Activated effector memory CD4-positive, alpha-beta T cell treated with anti-CD3 and anti-CD28 coated beads, Interleukin-2, amount 50 U/mL, for 16 hours (primary cell): ENCODE measurements around the gene MARCHF10.

Experiments used
- DNase-seq: peaks from one replicate; pipeline ENCODE4 v3.0.0-alpha.2; 2020

The MARCHF10 gene

DNA sequence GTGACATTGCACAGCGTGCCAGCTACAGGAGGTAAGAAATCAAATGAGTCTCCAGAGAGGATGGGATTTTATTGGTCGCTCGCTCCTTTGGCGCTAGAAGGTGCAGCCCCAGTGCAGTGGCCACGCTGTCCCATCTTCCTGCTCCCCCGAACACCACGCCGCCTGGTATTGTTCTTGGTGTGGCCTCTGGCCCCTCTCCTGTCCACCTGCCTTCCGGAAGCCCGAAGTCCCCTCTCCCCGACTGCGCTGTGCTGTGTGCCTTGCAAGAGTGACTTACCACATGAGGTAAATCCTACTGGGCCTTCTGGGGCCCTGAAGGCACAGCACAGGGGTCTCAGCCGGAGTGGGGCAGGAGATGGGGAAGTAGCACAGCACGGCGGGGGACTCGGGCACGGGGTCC is 58.2 kb downstream of the MARCHF10 start:
- DNase-seq, result no peak

DNA sequence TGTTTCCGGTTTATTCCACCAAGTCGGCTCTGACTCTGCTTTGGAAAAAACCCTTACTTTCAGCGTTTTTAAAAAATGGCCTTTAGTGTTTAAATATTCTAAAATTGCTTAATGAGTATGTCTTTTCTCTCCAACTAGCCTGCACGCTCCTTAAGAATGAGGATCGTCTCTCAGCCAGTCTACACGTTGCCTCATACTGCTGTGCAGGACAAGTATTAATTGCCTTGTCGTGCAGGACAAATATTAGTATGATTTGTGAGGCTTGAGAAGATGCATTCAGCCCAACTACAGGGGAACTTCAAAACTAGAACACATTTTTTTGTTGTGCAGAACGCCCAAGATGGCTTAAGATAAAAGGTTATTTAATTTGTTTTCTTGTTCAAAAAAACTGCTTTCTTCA is 61.2 kb downstream of the MARCHF10 start:
- no peak for DNase-seq

DNA sequence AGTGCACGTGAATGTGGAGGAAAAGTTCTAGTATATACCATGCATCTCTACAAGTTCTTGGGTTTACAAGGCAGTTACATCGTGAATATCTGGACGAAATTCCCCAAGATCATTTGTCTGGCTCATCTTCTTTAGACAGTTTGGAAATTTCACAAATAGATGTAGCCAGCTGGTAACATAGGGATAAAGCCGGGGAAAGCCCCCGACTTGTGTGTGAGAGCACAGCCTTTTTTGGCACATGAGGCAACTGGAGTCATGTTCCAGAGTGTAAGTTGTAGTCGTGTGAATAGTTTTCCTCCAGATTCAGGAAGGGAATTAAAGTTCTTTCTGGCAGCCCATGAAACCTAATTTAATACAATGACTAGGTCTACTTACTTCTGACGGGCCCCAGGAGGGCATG is 62.3 kb downstream of the MARCHF10 start:
- DNase-seq, result no peak

DNA sequence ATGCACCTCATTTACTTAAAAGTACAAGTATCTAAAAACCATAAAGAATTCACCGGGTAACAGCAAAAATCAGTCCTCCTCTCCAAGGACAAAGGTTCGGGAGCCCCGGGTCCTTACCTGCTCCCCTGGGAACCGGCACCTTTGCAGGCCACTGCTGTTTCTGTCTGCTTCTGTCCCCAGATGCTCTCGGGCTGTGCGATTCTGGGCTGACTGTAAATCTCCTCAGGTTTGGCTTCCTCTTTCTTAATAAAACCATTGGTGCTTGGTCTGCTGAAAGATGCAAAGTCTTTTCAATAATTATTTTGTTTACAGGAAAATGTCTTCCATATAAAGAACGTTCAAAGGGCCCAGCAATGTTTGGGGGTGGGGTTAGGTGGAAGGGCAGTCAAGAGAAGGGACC is 63.9 kb downstream of the MARCHF10 start:
- no peak for DNase-seq

DNA sequence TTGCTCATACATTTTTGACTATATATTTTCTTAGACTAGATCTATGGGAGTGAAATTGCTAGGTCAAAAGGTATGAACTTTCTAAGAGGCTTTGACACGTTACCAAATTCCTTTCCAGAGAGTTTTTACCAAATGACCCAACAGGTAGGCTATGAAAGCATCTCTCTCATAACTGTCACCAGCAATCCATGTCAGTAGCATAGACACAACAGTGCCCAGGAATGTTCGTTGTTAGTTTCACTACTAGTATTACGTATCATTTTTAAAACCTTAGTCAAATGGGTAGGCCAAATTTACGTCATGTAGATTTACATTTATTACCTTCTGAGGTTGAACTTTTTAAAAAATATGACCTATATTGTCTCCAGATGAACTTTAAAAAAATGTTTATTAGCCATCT is 66.8 kb downstream of the MARCHF10 start:
- no peak for DNase-seq

DNA sequence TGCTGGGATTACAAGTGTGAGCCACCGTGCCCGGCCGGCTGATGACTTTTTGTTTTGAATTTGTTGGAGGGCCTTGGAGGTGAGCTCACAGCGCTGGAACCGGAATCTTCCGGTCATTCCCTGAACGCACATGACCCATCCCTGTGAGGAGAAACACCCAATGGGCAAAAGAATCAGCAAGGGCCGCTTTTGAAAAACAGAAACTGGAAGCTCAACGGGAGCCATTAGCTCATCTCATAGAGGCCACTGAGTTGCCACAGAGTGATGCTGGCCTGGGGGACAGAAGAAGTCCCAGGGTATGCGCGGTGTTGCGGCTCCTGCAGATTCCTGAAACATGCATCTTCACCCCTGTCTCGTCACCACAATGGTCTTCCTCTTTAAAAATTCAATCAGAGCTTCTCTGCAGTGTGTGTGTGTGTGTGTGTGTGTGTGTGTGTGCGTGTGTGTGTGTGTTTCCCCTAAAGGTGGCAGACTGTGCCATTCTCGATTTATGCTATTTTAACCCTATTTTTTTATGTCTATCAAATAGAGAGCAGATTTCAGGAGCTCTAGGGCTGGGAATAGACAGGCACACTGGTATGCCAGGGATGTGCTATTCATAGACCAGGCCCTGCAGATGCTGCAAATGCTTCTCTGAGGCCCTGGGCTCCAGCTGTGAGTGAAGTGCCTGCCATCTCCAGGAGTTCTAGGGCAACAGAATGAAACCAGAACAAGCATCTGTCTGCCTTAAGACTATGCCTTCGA is 68.3 kb downstream of the MARCHF10 start:
- DNase-seq, result no peak

DNA sequence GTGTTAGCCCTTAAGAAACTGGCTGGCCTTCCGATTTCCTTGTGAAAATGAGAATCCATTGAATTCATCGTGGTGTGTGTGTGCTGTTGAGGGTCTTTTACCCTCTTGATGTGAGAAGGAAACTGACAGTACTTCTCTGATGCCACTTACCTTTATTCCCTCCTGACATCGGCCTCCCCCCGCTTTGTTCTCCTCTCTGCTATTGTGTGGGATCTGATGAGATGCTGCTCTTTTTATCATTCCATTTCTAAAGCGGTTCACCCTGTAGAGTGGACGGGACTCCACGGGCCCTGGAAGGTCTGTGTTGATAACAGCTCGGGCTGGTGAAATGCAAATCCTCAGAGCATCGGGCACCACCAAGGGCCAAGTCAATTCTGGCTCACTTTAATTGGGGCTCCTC is 69.8 kb downstream of the MARCHF10 start:
- no peak for DNase-seq

DNA sequence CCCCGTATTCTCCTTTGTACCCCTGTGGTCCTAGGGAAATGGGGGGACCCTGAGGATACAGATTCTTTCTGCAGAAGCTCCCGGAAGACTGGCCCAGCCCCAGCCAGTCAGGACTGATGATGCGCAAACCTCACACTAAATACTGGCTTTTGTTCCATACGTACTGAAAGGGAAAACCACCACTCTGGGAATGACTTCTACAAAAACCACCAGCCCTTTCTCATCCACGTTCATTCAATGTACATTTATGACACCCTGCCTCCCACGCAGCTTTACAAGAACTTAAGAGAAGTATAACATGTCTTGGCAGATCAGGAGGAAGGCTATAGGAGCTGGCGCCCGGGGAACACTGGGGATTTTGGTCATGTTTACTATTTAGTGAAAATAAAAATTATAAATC is 70.6 kb downstream of the MARCHF10 start:
- no peak for DNase-seq

DNA sequence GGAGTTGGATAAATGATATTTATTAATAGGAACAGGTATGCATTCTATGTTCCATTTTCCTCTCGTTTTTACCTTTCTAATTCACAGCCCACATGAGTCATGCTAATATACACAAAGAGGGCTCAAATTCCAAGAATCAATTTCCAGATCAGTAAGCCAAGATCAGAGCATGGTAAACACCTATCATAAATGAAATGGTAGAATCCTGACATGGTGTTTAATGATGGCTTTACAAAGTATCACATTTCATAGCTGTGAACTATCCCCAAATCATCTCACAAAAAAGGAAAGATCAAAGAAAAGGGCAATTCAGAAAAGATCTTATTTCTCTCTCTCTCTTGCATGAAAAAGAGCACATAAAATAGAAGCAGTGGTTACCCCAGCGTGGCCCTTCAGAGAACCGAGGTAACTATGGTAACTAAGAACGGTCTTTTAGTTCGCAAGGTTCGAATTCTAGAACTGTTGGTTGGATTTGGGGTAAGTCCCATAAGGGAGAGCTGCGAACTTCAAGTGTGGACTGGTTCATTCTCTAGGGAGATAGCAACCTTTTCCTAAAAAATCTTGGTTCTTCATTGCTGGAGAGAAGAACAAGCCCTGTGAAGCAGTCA is 73.0 kb downstream of the MARCHF10 start:
- DNase-seq, result no peak

DNA sequence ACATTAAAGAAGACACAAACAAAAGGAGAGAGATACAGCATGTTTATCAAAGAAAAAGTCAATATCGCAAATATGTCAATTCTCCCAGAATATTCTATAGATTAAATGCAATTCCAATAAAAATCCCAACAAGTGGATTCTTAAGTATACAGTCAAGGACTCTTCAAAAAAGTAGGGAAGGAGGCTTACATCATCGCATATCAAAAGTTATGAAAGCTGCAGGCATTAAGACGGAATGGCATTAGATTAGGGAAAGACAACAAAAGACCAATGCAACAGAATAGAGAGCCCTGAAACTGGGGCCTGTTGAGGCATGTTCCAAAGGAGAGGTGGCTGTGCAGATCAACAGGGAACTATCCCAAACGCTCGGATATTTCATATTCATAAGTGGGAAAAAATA is 76.0 kb downstream of the MARCHF10 start:
- DNase-seq, result no peak

DNA sequence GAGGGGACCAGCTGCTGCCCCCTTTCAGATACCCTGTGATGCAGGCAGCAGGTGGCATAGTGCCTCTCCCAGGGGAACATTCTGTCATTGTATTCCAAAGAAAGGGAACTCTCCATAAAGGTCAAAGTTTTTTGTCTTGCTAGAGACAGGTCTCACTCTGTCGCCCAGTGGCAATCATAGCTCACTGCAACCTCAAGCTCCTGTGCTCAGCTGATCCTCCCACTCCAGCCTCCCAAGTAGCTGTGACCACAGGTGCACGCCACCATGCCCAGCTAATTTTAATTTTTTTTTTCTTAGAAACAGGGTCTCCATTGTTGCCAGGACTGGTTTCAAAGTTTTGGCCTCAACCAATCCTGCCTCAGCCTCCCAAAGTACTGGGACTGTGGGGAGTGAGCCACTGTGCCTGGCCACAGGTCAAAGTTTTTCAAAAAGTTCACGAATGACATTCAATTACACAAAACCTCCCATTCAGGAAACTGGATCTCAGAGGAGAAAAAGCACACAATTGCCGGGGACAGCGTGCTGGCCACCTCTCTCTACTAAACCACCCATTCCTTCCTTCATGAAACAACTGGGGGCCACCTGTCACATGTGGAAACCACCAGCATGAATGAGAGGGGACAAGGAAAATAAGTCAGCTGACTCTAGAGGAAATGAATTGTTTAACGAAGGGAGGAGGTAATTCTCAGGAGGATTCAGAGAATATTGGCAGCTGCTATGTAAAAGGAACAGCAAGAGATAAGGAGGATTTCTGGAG is 80.0 kb downstream of the MARCHF10 start:
- no peak for DNase-seq

DNA sequence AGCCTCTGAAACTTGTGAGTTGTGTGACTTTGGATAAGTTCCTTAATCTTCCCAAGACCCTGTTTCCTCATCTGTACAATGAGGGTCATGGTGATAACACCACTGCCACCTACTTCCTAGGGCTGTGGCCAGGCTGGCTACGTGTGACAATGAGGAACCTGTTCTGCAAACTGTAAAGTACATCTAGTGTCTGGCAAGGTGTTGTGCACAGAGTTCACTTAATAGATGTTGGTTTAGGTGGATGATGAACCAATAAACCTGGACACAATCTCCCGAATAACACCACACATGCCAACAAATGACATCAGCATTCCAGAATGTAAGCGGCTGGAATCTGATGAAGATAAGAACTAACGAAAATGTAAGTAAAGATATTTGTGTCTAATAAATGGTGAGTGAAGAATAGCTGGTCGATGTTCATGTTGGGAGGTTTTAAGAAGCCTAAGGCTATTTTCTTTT is 82.3 kb downstream of the MARCHF10 start:
- no peak for DNase-seq

DNA sequence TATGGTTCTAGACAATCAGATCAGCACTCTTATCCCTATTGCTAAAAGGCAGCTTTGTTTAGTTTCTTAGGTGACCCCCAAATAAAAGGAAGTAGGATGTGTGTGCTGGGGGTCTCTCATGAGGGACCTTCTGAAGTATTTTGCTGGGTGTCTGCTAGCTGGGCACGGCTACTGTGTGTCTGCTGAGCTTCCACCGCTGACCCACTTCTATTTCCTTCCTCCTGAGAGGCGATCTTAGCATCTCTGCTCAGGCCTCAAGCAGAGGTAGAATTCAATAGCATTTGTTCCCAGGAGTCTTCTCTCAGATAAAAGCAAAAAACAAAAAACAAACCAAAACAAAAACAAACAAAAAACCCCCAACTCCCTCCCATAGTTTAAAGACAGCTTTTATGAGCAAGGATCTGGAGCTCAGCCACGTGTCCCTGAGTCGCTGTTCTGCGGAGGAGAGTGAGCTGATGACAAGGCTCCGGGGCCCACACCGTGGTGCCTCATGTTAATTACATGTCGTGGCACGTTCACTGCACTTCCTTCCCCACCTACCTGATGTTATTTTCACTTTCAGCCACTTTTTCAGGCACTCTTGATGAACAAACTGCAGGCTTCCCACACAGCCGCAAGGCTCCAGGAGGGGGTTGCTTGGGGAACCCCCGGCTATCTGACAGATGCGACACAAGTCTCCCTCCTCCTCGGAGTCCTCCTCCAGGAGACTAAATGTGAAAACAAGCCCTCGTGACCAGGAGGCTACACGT is 83.5 kb downstream of the MARCHF10 start:
- peak; percentile 91 for DNase-seq

DNA sequence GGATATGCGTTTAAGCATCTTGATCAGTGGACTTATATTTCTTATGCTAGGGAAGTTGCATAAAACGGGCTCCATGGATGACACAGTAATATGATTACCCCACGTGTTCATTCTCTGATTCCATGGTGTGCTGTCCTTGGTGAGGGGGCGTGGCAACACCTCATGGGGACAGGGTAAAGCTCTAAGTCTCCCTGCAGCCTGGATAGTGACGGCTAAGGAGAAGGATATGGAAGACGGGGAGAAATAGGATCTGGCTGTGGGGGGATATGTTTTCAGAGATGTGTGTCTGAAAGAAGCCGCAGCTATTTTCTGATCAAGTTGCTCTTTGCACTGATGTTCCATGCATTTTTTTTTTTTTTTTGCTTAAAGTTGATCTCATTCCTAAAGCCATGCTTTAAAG is 84.3 kb downstream of the MARCHF10 start:
- no peak for DNase-seq

DNA sequence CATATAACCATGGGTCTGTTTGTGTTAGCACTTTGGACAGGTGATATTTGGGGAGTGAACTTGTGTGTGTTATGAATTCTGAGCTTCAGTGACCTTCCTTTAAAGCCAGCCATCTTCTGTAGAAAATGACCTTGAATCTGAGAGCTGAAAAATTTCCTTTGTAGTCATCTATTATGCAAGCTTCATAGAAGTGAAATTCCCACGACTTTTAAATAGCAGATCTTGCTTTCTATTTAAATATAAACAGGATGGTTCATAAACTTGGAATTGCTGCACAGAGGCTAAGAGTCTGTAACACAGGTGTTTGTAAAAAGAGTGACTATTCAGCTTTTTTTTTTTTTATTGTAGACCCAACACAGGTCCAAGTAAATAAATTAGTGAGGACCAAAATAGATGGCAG is 85.5 kb downstream of the MARCHF10 start:
- no peak for DNase-seq

DNA sequence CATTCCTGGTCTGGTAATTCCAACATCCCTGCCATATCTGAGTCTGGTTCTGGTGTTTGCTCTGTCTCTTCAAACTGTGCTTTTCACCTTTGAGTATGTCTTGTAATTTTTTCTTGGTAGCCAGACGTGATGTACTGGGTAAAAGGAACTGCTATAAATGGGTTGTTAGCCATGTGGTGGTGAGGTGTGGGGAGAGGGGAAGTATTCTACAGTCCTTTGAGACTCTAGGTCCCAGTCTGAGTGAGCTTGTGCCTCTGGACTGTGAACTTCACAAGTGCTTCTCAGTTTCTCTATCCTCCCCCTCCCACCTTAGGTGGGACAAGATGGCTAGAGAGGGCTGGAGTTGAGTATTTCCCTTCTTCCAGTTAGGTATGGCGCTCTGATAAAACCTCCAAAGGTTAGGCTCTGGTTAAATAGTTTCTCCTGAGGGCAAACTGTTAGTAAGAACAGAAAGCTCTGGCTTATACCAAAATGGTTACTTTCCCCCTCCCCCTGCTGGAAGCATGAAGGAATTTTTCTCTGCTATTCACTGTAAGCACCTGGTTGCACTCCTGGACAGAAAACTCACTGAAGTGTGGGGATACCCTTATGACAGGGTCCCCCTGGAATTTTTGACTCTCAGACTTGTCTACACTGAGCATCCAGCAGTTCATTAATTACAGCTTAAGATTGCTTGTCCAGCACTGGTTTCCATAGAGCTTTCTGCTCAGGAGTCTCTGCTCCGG is 87.8 kb downstream of the MARCHF10 start:
- DNase-seq, result no peak

DNA sequence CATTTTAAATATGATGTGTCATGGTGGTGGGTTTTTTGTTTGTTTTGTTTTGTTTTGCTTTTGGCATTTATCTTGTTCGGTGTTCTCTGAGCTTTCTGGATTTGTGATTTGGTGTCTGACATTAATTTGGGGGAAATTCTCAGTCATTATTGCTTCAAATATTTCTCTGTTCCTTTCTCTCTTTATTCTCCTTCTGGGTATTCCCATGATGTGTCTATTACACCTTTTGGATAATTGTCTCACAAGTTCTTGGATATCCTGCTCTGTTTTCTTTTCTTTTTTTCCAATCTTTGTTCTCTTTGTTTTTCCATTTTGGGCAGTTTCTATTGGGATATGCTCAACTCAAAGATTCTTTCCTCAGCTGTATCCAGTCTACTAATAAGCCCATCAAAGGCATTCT is 88.5 kb downstream of the MARCHF10 start:
- DNase-seq, result no peak

DNA sequence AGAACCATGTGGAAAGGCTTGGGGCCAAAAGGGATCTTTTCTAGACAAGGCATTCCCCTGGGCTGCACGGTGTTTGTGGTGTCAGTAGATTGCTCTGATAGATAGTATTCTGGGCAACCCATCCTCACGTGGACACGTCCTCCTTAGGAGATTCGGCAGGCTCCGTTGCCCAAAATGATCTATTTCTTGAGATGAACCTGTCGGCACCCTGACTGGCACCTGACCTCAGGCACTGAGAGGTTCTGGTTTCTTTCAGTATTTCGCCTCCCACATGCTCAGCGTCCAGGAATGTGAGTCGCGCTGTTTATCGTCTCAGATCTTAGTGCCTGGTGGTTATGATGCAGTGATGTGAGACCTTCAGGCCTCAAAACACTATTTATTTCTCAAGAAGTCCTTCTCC is 89.7 kb downstream of the MARCHF10 start:
- peak; percentile 66 for DNase-seq

DNA sequence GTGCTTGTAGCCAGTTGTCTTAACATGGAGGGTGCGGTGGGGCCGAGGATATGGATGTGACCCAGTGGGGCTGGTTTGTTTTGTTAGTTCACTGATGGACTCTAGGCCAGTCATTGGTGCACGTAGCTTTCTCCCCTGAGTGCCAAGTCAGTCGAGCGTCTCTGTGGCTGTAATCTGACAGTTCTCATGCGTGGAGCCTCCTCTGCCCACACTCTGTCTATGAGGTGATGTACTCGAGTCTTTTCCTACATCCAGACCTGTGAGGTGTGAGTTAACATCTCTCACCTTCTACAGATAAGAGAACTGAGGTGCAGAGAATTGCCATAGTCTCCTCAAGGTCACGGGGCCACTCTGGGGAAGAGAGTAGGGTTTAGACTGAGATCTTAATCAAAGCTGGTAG is 90.2 kb downstream of the MARCHF10 start:
- no peak for DNase-seq

DNA sequence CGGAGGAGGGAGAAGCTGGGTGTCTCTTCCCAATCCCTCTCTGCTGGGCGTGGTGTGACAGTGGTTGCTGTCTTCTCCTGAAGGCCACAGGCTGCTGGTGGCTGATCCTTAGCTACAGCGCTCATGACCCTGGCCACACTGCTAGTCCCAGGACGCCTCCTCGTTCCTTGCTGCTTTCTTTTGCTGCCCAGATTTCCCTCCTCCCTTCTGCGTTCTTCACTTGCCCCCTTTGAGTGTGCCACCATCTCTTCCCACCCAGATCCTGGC is 90.6 kb downstream of the MARCHF10 start:
- DNase-seq, result no peak

DNA sequence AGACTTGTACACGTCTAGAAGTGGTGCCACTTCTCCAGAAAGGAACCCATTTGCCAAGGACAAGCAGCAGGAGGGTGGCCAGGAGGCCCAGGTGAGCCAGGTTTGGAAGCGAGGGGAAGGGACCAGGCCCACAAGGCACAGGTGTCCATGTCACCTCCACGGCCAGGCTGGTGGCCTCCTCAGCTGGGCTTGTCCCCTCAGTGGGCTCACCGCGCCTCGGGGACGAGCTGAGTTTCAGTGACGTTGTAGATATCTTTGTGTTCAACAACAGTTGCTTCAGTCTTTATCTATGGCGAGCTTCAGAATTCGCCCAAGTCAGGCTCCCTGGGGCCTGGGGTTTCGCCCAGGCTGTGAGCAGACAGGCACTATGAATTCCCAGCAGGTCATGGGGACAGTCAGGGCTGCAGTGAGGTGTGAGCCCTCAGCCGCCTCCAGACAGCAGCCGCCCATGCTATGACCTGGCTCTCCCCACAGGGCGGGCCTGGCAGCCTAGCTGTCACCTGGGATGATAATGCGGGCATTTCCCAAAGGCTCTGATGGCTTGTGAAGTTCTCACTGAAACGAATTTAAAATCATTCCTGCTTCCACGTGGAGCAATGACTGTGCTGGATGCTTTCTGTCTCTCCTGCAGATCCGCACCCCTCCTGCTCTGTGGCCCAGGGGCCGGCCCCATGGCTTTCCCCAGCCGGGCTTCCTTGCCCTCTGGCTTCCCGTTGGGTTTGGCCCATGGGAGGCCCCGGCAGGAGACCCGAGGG is 91.1 kb downstream of the MARCHF10 start:
- no peak for DNase-seq

DNA sequence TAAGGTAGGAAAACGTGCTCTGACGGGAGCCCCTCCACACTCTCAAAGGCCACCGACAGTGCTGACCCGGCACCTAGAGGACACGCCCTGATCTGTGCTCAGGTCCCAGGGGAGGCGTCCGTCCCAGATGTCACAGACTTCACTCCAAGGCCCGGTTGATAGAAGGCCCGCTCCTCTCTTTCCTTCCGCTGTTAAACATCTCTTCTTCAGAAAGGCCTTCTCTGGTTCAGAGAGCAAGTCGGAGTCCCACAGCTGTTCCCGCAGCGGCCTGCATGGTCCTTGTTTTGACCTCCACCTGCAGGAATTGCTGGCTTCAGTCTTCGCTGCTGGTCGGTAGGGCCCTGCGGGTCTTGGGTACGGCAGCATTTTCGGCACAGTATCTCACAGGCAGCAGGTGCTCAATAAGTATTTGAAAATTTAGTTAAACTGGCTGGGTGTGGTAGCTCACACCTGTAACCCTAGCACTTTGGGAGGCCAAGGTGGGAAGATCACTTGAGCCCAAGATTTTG is 92.2 kb downstream of the MARCHF10 start:
- no peak for DNase-seq
